K562 (cell line): ENCODE measurements around the gene KATNB1. TPM values are rescaled to one million over a fixed set of nuclear protein-coding genes. Genes with fewer than 3 reads are reported as not detected.
A peak's percentile ranks its signal among the peaks of the same experiment; 100 is the strongest.

Experiments used
- ARID2 ChIP-seq: fragments of 450-650 bp; IDR thresholded peaks from 2 replicates; pipeline ENCODE4 v1.6.1; 2017; ENCODE audit warnings: antibody characterized with exemption, mild to moderate bottlenecking
- BCOR ChIP-seq: fragments of 450-650 bp; IDR thresholded peaks from 2 replicates; pipeline ENCODE4 v1.6.1; 2016
- CBX3 ChIP-seq, 2 experiments: IDR thresholded peaks; 1 replicate in 1 of 2; 2 replicates in 1 of 2; pipeline ENCODE4 v1.6.1; 2012; ENCODE audit warnings: inconsistent platforms in 2 of 2, low read length in 2 of 2, borderline replicate concordance in 1 of 2, control low read depth in 1 of 2
- E2F3 ChIP-seq: fragments of 250-450 bp; sonication (Bioruptor Pico); IDR thresholded peaks from 2 replicates; pipeline ENCODE4 v1.4.0; 2020; ENCODE audit warnings: mild to moderate bottlenecking
- EHMT2 ChIP-seq: fragments of 450-650 bp; IDR thresholded peaks from 2 replicates; pipeline ENCODE4 v1.6.1; 2018; ENCODE audit warnings: antibody characterized with exemption
- LEF1 ChIP-seq: fragments of 450-650 bp; IDR thresholded peaks from 2 replicates; pipeline ENCODE4 v1.6.1; 2016; ENCODE audit warnings: mild to moderate bottlenecking
- RFX1 ChIP-seq: fragments of 450-650 bp; IDR thresholded peaks from 2 replicates; pipeline ENCODE4 v1.6.1; 2016; ENCODE audit warnings: mild to moderate bottlenecking, moderate library complexity
- SAFB ChIP-seq: fragments of 200-400 bp; formaldehyde crosslinking; IDR thresholded peaks from 2 replicates; pipeline ENCODE4 v1.6.1; 2017; ENCODE audit warnings: low read depth, low read length, borderline replicate concordance
- TBP ChIP-seq: optimal IDR thresholded peaks from 2 replicates; pipeline ENCODE3; 2011; ENCODE audit warnings: low read depth, low read length, improper control_type of control experiment
- TEAD4 ChIP-seq, 2 experiments: sonication (generic) in 1 of 2; formaldehyde crosslinking in 1 of 2; IDR thresholded peaks; 2 replicates each; pipeline versions ENCODE4 v1.6.1 to v1.8.0; 2012 to 2022; ENCODE audit warnings: borderline replicate concordance in 1 of 2, inconsistent platforms in 1 of 2, low read length in 1 of 2, mild to moderate bottlenecking in 1 of 2, missing genetic modification reagents in 1 of 2
- ZBTB1 ChIP-seq: sonication (generic); formaldehyde crosslinking; IDR thresholded peaks from 2 replicates; pipeline ENCODE4 v1.8.1; 2023; ENCODE audit warnings: missing genetic modification reagents, low read depth, mild to moderate bottlenecking, borderline replicate concordance
- ZNF316 ChIP-seq: fragments of 450-650 bp; IDR thresholded peaks from 2 replicates; pipeline ENCODE4 v1.6.1; 2016
- ZNF384 ChIP-seq: IDR thresholded peaks from 2 replicates; pipeline ENCODE4 v1.6.1; 2012; ENCODE audit warnings: low read depth, low read length, improper control_type of control experiment
- ZNF57 ChIP-seq: fragments of 450-650 bp; formaldehyde crosslinking; IDR thresholded peaks from 2 replicates; pipeline ENCODE4 v1.4.0; 2020; ENCODE audit warnings: mild to moderate bottlenecking, moderate library complexity
- polyA plus RNA-seq, 8 experiments: library from polyadenylated mRNA; depleted of rRNA in 4 of 8; stranded (reverse) in 5 of 8; unstranded in 3 of 8; fragments of >200 nt; fragmentation: Nextera tagmentation in 2 of 8; fragmentation: Illumina TruSeq in 1 of 8; extraction: Ambion mirVana in 2 of 8; extraction: Trizol in 1 of 8; gene quantifications; 2 replicates each; pipeline versions ENCODE4 v1.2.1 to v1.2.3, GENCODE V29; 2011 to 2014; ENCODE audit warnings: inconsistent platforms in 1 of 8, missing spikeins in 1 of 8
- total RNA-seq, 7 experiments: library from RNA; depleted of rRNA in 6 of 7; stranded (reverse); fragments of >200 nt in 6 of 7; fragmentation: Illumina TruSeq in 2 of 7; extraction: Trizol in 2 of 7; gene quantifications; 2 replicates each; pipeline versions ENCODE4 v1.2.1 to v1.2.3, GENCODE V29; 2011 to 2021; ENCODE audit warnings: low replicate concordance in 1 of 7
- TF ChIP-seq, protein P1 (sequence below): sonication (generic); formaldehyde crosslinking; IDR thresholded peaks from 2 replicates; pipeline ENCODE4 v1.4.0; 2020; ENCODE audit warnings: mild to moderate bottlenecking, missing genetic modification reagents
- TF ChIP-seq, protein P2 (sequence below): fragments of 250-450 bp; sonication (Bioruptor Pico); IDR thresholded peaks from 2 replicates; pipeline ENCODE4 v1.5.0; 2021
- TF ChIP-seq, protein P3 (sequence below): fragments of 450-650 bp; conservative IDR thresholded peaks from 2 replicates; pipeline ENCODE4 v1.6.1; 2016; ENCODE audit warnings: missing genetic modification characterization, low read depth, mild to moderate bottlenecking, control low read depth, missing compliant biosample characterization
- TF ChIP-seq, protein P4 (sequence below): fragments of 200-800 bp; sonication (Bioruptor generic); IDR thresholded peaks from 2 replicates; pipeline ENCODE4 v1.6.1; 2017; ENCODE audit warnings: missing genetic modification characterization, missing compliant biosample characterization

The KATNB1 gene
- total and polyA plus RNA-seq, 9 of the 15 experiments (the other 6 are each of a cell fraction or from before 2014, with no cell fraction given) = 1.2 to 52.6 (median 21.9) TPM

DNA sequence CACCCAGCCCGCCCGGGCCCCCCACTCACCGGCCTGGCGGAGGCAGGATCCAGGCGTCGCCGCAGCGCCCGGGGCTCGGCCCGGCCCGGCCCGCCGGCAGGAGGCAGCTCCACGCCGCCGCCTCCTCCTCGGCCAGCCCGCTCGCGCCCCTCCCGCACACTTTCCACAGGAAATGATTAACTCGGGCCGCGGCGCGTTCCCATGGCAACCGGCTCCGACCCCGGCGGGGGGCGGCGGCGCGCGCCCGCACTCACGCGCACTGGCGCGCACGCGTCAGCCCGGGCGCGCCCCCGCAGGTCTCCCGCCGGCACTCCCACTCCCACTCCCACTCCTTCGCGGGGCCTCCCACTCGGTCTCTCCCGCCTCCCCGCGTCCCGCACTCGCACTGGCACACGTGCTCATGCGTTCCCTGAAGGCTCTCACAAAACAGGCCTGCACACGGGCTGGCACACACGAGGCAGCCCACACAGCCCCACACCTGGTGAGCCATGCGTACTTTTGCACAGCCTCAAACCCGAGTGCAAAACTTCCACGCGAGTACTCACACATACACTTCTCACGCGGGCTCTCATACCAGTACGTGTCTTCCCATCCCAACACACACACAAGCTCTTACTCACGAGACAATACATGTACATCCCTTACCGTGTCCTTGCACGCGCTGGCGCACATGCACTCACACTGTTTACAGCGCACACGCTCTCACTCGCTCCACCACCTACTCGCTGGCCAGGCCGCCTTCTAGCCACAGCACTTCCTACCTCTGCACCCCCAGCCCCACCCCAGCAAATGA is 67.0 kb downstream of the KATNB1 start, which contains the start of gene KIFC3 (continued):
- TF ChIP-seq LEF1 (0 out of 2 replicates have a peak, but pooled peaks have one; percentile 44), RFX1 (peak; percentile 75), ZBTB1 (CRISPR knock-in tag) (peak; percentile 23; the same call in 1 of the 2 replicates), TEAD4 (IDR thresholded peaks at IDR 0.05; ENCODE audit: low read length) (peak; percentile 55; the same call in 1 of the 2 replicates), TEAD4 (CRISPR knock-in tag; IDR thresholded peaks at IDR 0.05; ENCODE audit: borderline replicate concordance) (peak; percentile 74; the same call in 1 of the 2 replicates), ZNF384 (no peak), ZNF57 (CRISPR knock-in tag) (no peak), BCOR (no peak; the same call in 1 of the 2 replicates), TBP (peak; percentile 18), SAFB (peak; percentile 96), E2F3 (peak; percentile 76), ZNF316 (0 out of 2 replicates have a peak, but pooled peaks have one; percentile 1), EHMT2 (no peak), CBX3 (IDR thresholded peaks at IDR 0.05; ENCODE audit: borderline replicate concordance in 1 of 2, low read length in 2 of 2) (no peak), ARID2 (0 out of 2 replicates have a peak, but pooled peaks have one; percentile 35)
- TF ChIP-seq, protein P1, sequence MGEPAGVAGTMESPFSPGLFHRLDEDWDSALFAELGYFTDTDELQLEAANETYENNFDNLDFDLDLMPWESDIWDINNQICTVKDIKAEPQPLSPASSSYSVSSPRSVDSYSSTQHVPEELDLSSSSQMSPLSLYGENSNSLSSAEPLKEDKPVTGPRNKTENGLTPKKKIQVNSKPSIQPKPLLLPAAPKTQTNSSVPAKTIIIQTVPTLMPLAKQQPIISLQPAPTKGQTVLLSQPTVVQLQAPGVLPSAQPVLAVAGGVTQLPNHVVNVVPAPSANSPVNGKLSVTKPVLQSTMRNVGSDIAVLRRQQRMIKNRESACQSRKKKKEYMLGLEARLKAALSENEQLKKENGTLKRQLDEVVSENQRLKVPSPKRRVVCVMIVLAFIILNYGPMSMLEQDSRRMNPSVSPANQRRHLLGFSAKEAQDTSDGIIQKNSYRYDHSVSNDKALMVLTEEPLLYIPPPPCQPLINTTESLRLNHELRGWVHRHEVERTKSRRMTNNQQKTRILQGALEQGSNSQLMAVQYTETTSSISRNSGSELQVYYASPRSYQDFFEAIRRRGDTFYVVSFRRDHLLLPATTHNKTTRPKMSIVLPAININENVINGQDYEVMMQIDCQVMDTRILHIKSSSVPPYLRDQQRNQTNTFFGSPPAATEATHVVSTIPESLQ (CRISPR knock-in tag) = peak; percentile 87; the same call in 1 of the 2 replicates
- TF ChIP-seq, protein P2, sequence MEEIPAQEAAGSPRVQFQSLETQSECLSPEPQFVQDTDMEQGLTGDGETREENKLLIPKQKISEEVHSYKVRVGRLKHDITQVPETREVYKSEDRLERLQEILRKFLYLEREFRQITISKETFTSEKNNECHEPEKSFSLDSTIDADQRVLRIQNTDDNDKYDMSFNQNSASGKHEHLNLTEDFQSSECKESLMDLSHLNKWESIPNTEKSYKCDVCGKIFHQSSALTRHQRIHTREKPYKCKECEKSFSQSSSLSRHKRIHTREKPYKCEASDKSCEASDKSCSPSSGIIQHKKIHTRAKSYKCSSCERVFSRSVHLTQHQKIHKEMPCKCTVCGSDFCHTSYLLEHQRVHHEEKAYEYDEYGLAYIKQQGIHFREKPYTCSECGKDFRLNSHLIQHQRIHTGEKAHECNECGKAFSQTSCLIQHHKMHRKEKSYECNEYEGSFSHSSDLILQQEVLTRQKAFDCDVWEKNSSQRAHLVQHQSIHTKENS (CRISPR knock-in tag) = no peak
- TF ChIP-seq, protein P3, sequence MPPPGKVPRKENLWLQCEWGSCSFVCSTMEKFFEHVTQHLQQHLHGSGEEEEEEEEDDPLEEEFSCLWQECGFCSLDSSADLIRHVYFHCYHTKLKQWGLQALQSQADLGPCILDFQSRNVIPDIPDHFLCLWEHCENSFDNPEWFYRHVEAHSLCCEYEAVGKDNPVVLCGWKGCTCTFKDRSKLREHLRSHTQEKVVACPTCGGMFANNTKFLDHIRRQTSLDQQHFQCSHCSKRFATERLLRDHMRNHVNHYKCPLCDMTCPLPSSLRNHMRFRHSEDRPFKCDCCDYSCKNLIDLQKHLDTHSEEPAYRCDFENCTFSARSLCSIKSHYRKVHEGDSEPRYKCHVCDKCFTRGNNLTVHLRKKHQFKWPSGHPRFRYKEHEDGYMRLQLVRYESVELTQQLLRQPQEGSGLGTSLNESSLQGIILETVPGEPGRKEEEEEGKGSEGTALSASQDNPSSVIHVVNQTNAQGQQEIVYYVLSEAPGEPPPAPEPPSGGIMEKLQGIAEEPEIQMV (tag) = no peak
- TF ChIP-seq, protein P4, sequence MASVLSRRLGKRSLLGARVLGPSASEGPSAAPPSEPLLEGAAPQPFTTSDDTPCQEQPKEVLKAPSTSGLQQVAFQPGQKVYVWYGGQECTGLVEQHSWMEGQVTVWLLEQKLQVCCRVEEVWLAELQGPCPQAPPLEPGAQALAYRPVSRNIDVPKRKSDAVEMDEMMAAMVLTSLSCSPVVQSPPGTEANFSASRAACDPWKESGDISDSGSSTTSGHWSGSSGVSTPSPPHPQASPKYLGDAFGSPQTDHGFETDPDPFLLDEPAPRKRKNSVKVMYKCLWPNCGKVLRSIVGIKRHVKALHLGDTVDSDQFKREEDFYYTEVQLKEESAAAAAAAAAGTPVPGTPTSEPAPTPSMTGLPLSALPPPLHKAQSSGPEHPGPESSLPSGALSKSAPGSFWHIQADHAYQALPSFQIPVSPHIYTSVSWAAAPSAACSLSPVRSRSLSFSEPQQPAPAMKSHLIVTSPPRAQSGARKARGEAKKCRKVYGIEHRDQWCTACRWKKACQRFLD (CRISPR knock-in tag) = peak; percentile 55
